Measurements from ENCODE around the gene RAB15.
"Not testable (repeated sequence)": the region's sequence is repeated elsewhere in the genome, so short reads cannot be mapped to it uniquely, and the experiment has no call there.

The RAB15 gene

GRCh38 chr14:64920465-64920864 is 51.7 kb downstream of the RAB15 start:
- H3K27me3 ChIP-seq (ENCODE audit: insufficient read depth, low read length), result no peaks in the 10 kb centered on the region
- no peak overlapping the region for H3K4me3 ChIP-seq (ENCODE audit: low read depth, low read length)
- H2AFZ ChIP-seq (ENCODE audit: low read length, unreplicated experiment), result no peak overlapping the region
- peaks cover 44% of the 10 kb centered on the region for H3K4me1 ChIP-seq (ENCODE audit: control insufficient read depth, insufficient read depth, low read length, unreplicated experiment)
- no peak overlapping the region for H3K27ac ChIP-seq (ENCODE audit: low read depth, low read length)
- H3K36me3 ChIP-seq (ENCODE audit: insufficient read depth, low read length), result peaks cover 16% of the 10 kb centered on the region
- H3K79me2 ChIP-seq (ENCODE audit: control insufficient read depth, insufficient read depth, low read length, unreplicated experiment), result peaks cover 70% of the 10 kb centered on the region

- Histone ChIP-seq H3K79me2 (ENCODE audit: control insufficient read depth, insufficient read depth, low read length, unreplicated experiment) (peaks cover 78% of the 10 kb centered on the region), H3K27me3 (ENCODE audit: insufficient read depth, low read length) (no peaks in the 10 kb centered on the region), H3K4me1 (ENCODE audit: control insufficient read depth, insufficient read depth, low read length, unreplicated experiment) (peaks cover 49% of the 10 kb centered on the region), H3K27ac (ENCODE audit: low read depth, low read length) (peak overlapping the region; percentile 31), H3K4me3 (ENCODE audit: low read depth, low read length) (no peak overlapping the region), H2AFZ (ENCODE audit: low read length, unreplicated experiment) (no peak overlapping the region), H3K36me3 (ENCODE audit: insufficient read depth, low read length) (peaks cover 12% of the 10 kb centered on the region)
These were observed 52.5 kb downstream of the RAB15 start for GRCh38 chr14:64919618-64920017.

- H3K27me3 ChIP-seq (ENCODE audit: insufficient read depth, low read length), result no peaks in the 10 kb centered on the region
- peaks cover 10% of the 10 kb centered on the region for H3K36me3 ChIP-seq (ENCODE audit: insufficient read depth, low read length)
- peaks cover 49% of the 10 kb centered on the region for H3K4me1 ChIP-seq (ENCODE audit: control insufficient read depth, insufficient read depth, low read length, unreplicated experiment)
- no peak overlapping the region for H2AFZ ChIP-seq (ENCODE audit: low read length, unreplicated experiment)
- no peak overlapping the region for H3K4me3 ChIP-seq (ENCODE audit: low read depth, low read length)
- H3K79me2 ChIP-seq (ENCODE audit: control insufficient read depth, insufficient read depth, low read length, unreplicated experiment), result peaks cover 79% of the 10 kb centered on the region
- peak overlapping the region; percentile 31 for H3K27ac ChIP-seq (ENCODE audit: low read depth, low read length)
These were observed 52.9 kb downstream of the RAB15 start for GRCh38 chr14:64919215-64919614.

- H3K27ac ChIP-seq (ENCODE audit: low read depth, low read length), result peak overlapping the region; percentile 31
- H3K4me3 ChIP-seq (ENCODE audit: low read depth, low read length), result 0 out of 2 replicates have a peak overlapping the region, but pooled peaks have one; percentile 0
- no peak overlapping the region for H2AFZ ChIP-seq (ENCODE audit: low read length, unreplicated experiment)
- peaks cover 49% of the 10 kb centered on the region for H3K4me1 ChIP-seq (ENCODE audit: control insufficient read depth, insufficient read depth, low read length, unreplicated experiment)
- peaks cover 4% of the 10 kb centered on the region; the same call in 1 of the 2 replicates for H3K36me3 ChIP-seq (ENCODE audit: insufficient read depth, low read length)
- H3K27me3 ChIP-seq (ENCODE audit: insufficient read depth, low read length), result no peaks in the 10 kb centered on the region
- peaks cover 75% of the 10 kb centered on the region for H3K79me2 ChIP-seq (ENCODE audit: control insufficient read depth, insufficient read depth, low read length, unreplicated experiment)
These were observed 53.9 kb downstream of the RAB15 start for GRCh38 chr14:64918216-64918615.

- Histone ChIP-seq H3K4me1 (ENCODE audit: control insufficient read depth, insufficient read depth, low read length, unreplicated experiment) (peaks cover 46% of the 10 kb centered on the region), H3K27me3 (ENCODE audit: insufficient read depth, low read length) (peaks cover 9% of the 10 kb centered on the region), H3K27ac (ENCODE audit: low read depth, low read length) (no peak overlapping the region), H3K4me3 (ENCODE audit: low read depth, low read length) (peak overlapping the region; percentile 90), H3K36me3 (ENCODE audit: insufficient read depth, low read length) (peaks cover 4% of the 10 kb centered on the region; the same call in 1 of the 2 replicates), H2AFZ (ENCODE audit: low read length, unreplicated experiment) (no peak overlapping the region), H3K79me2 (ENCODE audit: control insufficient read depth, insufficient read depth, low read length, unreplicated experiment) (peaks cover 60% of the 10 kb centered on the region)
These were observed 56.3 kb downstream of the RAB15 start for GRCh38 chr14:64915797-64916196.

GRCh38 chr14:64915029-64915424 is 57.1 kb downstream of the RAB15 start:
- H3K79me2 ChIP-seq (ENCODE audit: control insufficient read depth, insufficient read depth, low read length, unreplicated experiment), result peaks cover 54% of the 10 kb centered on the region
- peak overlapping the region; percentile 91 for H2AFZ ChIP-seq (ENCODE audit: low read length, unreplicated experiment)
- peak overlapping the region; percentile 90 for H3K4me3 ChIP-seq (ENCODE audit: low read depth, low read length)
- H3K27me3 ChIP-seq (ENCODE audit: insufficient read depth, low read length), result peaks cover 9% of the 10 kb centered on the region
- H3K36me3 ChIP-seq (ENCODE audit: insufficient read depth, low read length), result peaks cover 4% of the 10 kb centered on the region; the same call in 1 of the 2 replicates
- H3K4me1 ChIP-seq (ENCODE audit: control insufficient read depth, insufficient read depth, low read length, unreplicated experiment), result peaks cover 39% of the 10 kb centered on the region
- H3K27ac ChIP-seq (ENCODE audit: low read depth, low read length), result peak overlapping the region; percentile 79

- Histone ChIP-seq H3K27me3 (ENCODE audit: insufficient read depth, low read length) (peaks cover 14% of the 10 kb centered on the region), H3K27ac (ENCODE audit: low read depth, low read length) (peak within 1 kb of the TSS; percentile 79), H3K79me2 (ENCODE audit: control insufficient read depth, insufficient read depth, low read length, unreplicated experiment) (peaks cover 50% of the 10 kb centered on the region)
These were observed 57.7 kb downstream of the RAB15 start, which contains the start of gene CHURC1 for GRCh38 chr14:64914237-64915028. TSS of gene CHURC1 (plus strand) at chr14:64914455. CDS start at chr14:64914496, 41 bp downstream.

GRCh38 chr14:64913477-64913876 is 58.7 kb downstream of the RAB15 start:
- peaks cover 23% of the 10 kb centered on the region for H3K27me3 ChIP-seq (ENCODE audit: insufficient read depth, low read length)
- peaks cover 40% of the 10 kb centered on the region for H3K79me2 ChIP-seq (ENCODE audit: control insufficient read depth, insufficient read depth, low read length, unreplicated experiment)
- H3K4me3 ChIP-seq (ENCODE audit: low read depth, low read length), result peak overlapping the region; percentile 90
- not testable (repeated sequence) for H2AFZ ChIP-seq (ENCODE audit: low read length, unreplicated experiment); H3K27ac ChIP-seq (ENCODE audit: low read depth, low read length); H3K36me3 ChIP-seq (ENCODE audit: insufficient read depth, low read length)
- H3K4me1 ChIP-seq (ENCODE audit: control insufficient read depth, insufficient read depth, low read length, unreplicated experiment), result peaks cover 24% of the 10 kb centered on the region

More at GRCh38 chr14:64914237-64915028, 57.7 kb downstream of the RAB15 start, which contains the start of gene CHURC1:
- Histone ChIP-seq H3K4me3 (ENCODE audit: low read depth, low read length) (peak within 1 kb of the TSS; percentile 90), H2AFZ (ENCODE audit: low read length, unreplicated experiment) (peak within 1 kb of the TSS; percentile 91), H3K4me1 (ENCODE audit: control insufficient read depth, insufficient read depth, low read length, unreplicated experiment) (peaks cover 33% of the 10 kb centered on the region), H3K36me3 (ENCODE audit: insufficient read depth, low read length) (peaks cover 4% of the 10 kb centered on the region; the same call in 1 of the 2 replicates)

- peaks cover 4% of the 10 kb centered on the region; the same call in 1 of the 2 replicates for H3K36me3 ChIP-seq (ENCODE audit: insufficient read depth, low read length)
- peaks cover 23% of the 10 kb centered on the region for H3K27me3 ChIP-seq (ENCODE audit: insufficient read depth, low read length)
- no peak overlapping the region for H3K27ac ChIP-seq (ENCODE audit: low read depth, low read length)
- H2AFZ ChIP-seq (ENCODE audit: low read length, unreplicated experiment), result no peak overlapping the region
- peaks cover 12% of the 10 kb centered on the region for H3K4me1 ChIP-seq (ENCODE audit: control insufficient read depth, insufficient read depth, low read length, unreplicated experiment)
- peaks cover 28% of the 10 kb centered on the region for H3K79me2 ChIP-seq (ENCODE audit: control insufficient read depth, insufficient read depth, low read length, unreplicated experiment)
- H3K4me3 ChIP-seq (ENCODE audit: low read depth, low read length), result no peak overlapping the region
These were observed 59.9 kb downstream of the RAB15 start for GRCh38 chr14:64912261-64912660.

GRCh38 chr14:64910847-64911495 is 61.2 kb downstream of the RAB15 start:
- Histone ChIP-seq H3K36me3 (ENCODE audit: insufficient read depth, low read length) (peaks cover 2% of the 10 kb centered on the region; the same call in 1 of the 2 replicates), H3K4me1 (ENCODE audit: control insufficient read depth, insufficient read depth, low read length, unreplicated experiment) (peaks cover 9% of the 10 kb centered on the region), H3K79me2 (ENCODE audit: control insufficient read depth, insufficient read depth, low read length, unreplicated experiment) (peaks cover 17% of the 10 kb centered on the region), H3K4me3 (ENCODE audit: low read depth, low read length) (no peak overlapping the region), H3K27me3 (ENCODE audit: insufficient read depth, low read length) (peaks cover 23% of the 10 kb centered on the region), H2AFZ (ENCODE audit: low read length, unreplicated experiment) (no peak overlapping the region), H3K27ac (ENCODE audit: low read depth, low read length) (no peak overlapping the region)
